GM12878 (cell line): ENCODE data around the gene PKLR.

ENCODE experiments used
- MEF2A ChIP-seq: IDR thresholded peaks from 2 replicates; pipeline ENCODE4 v1.6.1; 2011; ENCODE audit warnings: low read depth, mild to moderate bottlenecking, low read length, moderate library complexity; ENCODE audit not compliant: insufficient read depth
- TF ChIP-seq, protein P1 (sequence below): fragments of 450-650 bp; formaldehyde crosslinking; IDR thresholded peaks from 2 replicates; pipeline ENCODE4 v1.4.0; 2020; ENCODE audit warnings: mild to moderate bottlenecking, moderate library complexity

- no peak for TF ChIP-seq MEF2A
- TF ChIP-seq, protein P1, sequence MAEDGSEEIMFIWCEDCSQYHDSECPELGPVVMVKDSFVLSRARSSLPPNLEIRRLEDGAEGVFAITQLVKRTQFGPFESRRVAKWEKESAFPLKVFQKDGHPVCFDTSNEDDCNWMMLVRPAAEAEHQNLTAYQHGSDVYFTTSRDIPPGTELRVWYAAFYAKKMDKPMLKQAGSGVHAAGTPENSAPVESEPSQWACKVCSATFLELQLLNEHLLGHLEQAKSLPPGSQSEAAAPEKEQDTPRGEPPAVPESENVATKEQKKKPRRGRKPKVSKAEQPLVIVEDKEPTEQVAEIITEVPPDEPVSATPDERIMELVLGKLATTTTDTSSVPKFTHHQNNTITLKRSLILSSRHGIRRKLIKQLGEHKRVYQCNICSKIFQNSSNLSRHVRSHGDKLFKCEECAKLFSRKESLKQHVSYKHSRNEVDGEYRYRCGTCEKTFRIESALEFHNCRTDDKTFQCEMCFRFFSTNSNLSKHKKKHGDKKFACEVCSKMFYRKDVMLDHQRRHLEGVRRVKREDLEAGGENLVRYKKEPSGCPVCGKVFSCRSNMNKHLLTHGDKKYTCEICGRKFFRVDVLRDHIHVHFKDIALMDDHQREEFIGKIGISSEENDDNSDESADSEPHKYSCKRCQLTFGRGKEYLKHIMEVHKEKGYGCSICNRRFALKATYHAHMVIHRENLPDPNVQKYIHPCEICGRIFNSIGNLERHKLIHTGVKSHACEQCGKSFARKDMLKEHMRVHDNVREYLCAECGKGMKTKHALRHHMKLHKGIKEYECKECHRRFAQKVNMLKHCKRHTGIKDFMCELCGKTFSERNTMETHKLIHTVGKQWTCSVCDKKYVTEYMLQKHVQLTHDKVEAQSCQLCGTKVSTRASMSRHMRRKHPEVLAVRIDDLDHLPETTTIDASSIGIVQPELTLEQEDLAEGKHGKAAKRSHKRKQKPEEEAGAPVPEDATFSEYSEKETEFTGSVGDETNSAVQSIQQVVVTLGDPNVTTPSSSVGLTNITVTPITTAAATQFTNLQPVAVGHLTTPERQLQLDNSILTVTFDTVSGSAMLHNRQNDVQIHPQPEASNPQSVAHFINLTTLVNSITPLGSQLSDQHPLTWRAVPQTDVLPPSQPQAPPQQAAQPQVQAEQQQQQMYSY (CRISPR knock-in tag): no peak
These were observed 22.0 kb downstream of the PKLR start for GRCh38 chr1:155279268-155279667.
